H9 (cell line): ENCODE data around the gene ITPKC. TPM values are rescaled to one million over a fixed set of nuclear protein-coding genes. Genes with fewer than 3 reads are reported as not detected.

Experiments used
- DNase-seq: peaks from one replicate; pipeline ENCODE4 v3.0.0-alpha.2; 2017
- H2AFZ ChIP-seq: one replicate; pipeline ENCODE4 v1.6.1; 2013; ENCODE audit warnings: mild to moderate bottlenecking, low read length, control low read depth, moderate library complexity
- H2AK5ac ChIP-seq: 2 replicates; pipeline ENCODE4 v1.6.1; 2013; ENCODE audit warnings: low read length, control low read depth, mixed read lengths; ENCODE audit not compliant: insufficient read length
- H2BK120ac ChIP-seq: one replicate; pipeline ENCODE4 v1.6.1; 2013; ENCODE audit warnings: low read depth, mild to moderate bottlenecking, low read length, control low read depth, inconsistent platforms; ENCODE audit not compliant: poor library complexity, severe bottlenecking
- H2BK12ac ChIP-seq: 2 replicates; pipeline ENCODE4 v1.6.1; 2013; ENCODE audit warnings: low read length, control low read depth, mixed read lengths, low read depth; ENCODE audit not compliant: insufficient read length
- H2BK15ac ChIP-seq: 2 replicates; pipeline ENCODE4 v1.6.1; 2013; ENCODE audit warnings: low read depth, low read length, control low read depth
- H2BK20ac ChIP-seq: one replicate; pipeline ENCODE4 v1.6.1; 2013; ENCODE audit warnings: low read depth, mild to moderate bottlenecking, low read length, control low read depth, inconsistent platforms; ENCODE audit not compliant: poor library complexity, severe bottlenecking
- H2BK5ac ChIP-seq: 2 replicates; pipeline ENCODE4 v1.6.1; 2013; ENCODE audit warnings: low read length, control low read depth, mixed read lengths; ENCODE audit not compliant: insufficient read length
- H3K14ac ChIP-seq: 2 replicates; pipeline ENCODE4 v1.6.1; 2013; ENCODE audit warnings: low read length, control low read depth; ENCODE audit not compliant: insufficient read depth
- H3K18ac ChIP-seq: 2 replicates; pipeline ENCODE4 v1.6.1; 2013; ENCODE audit warnings: low read depth, mild to moderate bottlenecking, mixed read lengths, low read length, control low read depth; ENCODE audit not compliant: insufficient read length
- H3K23ac ChIP-seq: 2 replicates; pipeline ENCODE4 v1.6.1; 2013; ENCODE audit warnings: low read length, control low read depth, mixed read lengths, low read depth; ENCODE audit not compliant: insufficient read length
- H3K23me2 ChIP-seq: 2 replicates; pipeline ENCODE4 v1.6.1; 2013; ENCODE audit warnings: low read depth, mild to moderate bottlenecking, mixed read lengths, low read length, control low read depth; ENCODE audit not compliant: insufficient read length, poor library complexity, severe bottlenecking
- H3K27ac ChIP-seq: 2 replicates; pipeline ENCODE4 v1.5.1; 2013; ENCODE audit warnings: low read length, control low read depth, mixed read lengths, low read depth; ENCODE audit not compliant: insufficient read length
- H3K27me3 ChIP-seq: 2 replicates; pipeline ENCODE4 v1.6.1; 2013; ENCODE audit warnings: low read length, control low read depth, inconsistent platforms; ENCODE audit not compliant: insufficient read depth
- H3K4ac ChIP-seq: 2 replicates; pipeline ENCODE4 v1.6.1; 2013; ENCODE audit warnings: low read depth, mild to moderate bottlenecking, control low read depth, inconsistent platforms, low read length, moderate library complexity
- H3K4me1 ChIP-seq: 2 replicates; pipeline ENCODE4 v1.6.1; 2013; ENCODE audit warnings: low read length, control low read depth, inconsistent platforms; ENCODE audit not compliant: insufficient read depth
- H3K4me2 ChIP-seq: 2 replicates; pipeline ENCODE4 v1.6.1; 2013; ENCODE audit warnings: low read length, control low read depth, mixed read lengths; ENCODE audit not compliant: insufficient read length, insufficient read depth
- H3K56ac ChIP-seq: 2 replicates; pipeline ENCODE4 v1.6.1; 2013; ENCODE audit warnings: low read depth, mild to moderate bottlenecking, mixed read lengths, low read length, control low read depth; ENCODE audit not compliant: insufficient read length
- H3K79me1 ChIP-seq: 2 replicates; pipeline ENCODE4 v1.6.1; 2013; ENCODE audit warnings: low read depth, mild to moderate bottlenecking, moderate library complexity, low read length, control low read depth, inconsistent platforms; ENCODE audit not compliant: insufficient read depth, poor library complexity, severe bottlenecking
- H3K79me2 ChIP-seq: 2 replicates; pipeline ENCODE4 v1.6.1; 2013; ENCODE audit warnings: low read length, control low read depth, inconsistent platforms; ENCODE audit not compliant: insufficient read depth
- H3K9ac ChIP-seq: 2 replicates; pipeline ENCODE4 v1.6.1; 2013; ENCODE audit warnings: low read length, control low read depth, mixed read lengths; ENCODE audit not compliant: insufficient read length; ENCODE audit errors: extremely low read depth
- H3K9me3 ChIP-seq: one replicate; pipeline ENCODE4 v1.6.1; 2013; ENCODE audit warnings: low read depth, low read length, inconsistent platforms; ENCODE audit not compliant: control insufficient read depth
- H3T11ph ChIP-seq: one replicate; pipeline ENCODE4 v1.6.1; 2013; ENCODE audit warnings: mild to moderate bottlenecking, low read length, control low read depth, inconsistent platforms
- H4K20me1 ChIP-seq: one replicate; pipeline ENCODE4 v1.6.1; 2013; ENCODE audit not compliant: control insufficient read depth, insufficient read length, insufficient read depth
- H4K5ac ChIP-seq: 2 replicates; pipeline ENCODE4 v1.6.1; 2013; ENCODE audit warnings: low read depth, mild to moderate bottlenecking, mixed read lengths, low read length, control low read depth; ENCODE audit not compliant: insufficient read length
- H4K8ac ChIP-seq: replicated peaks from 2 replicates; pipeline ENCODE4 v1.6.1; 2013; ENCODE audit warnings: low read length, control low read depth, mixed read lengths, low read depth; ENCODE audit not compliant: insufficient read length
- H4K91ac ChIP-seq: 2 replicates; pipeline ENCODE4 v1.6.1; 2013; ENCODE audit warnings: low read depth, mild to moderate bottlenecking, moderate library complexity, mixed read lengths, low read length, control low read depth; ENCODE audit not compliant: insufficient read length
- H3K27ac Mint-ChIP-seq, 3 experiments: 2 replicates in 2 of 3; 3 replicates in 1 of 3; pipeline ENCODE4 v1.8.0; 2020 to 2021; ENCODE audit warnings: mixed read lengths in 3 of 3, mild to moderate bottlenecking in 1 of 3, moderate library complexity in 1 of 3
- H3K27me3 Mint-ChIP-seq: 2 replicates; pipeline ENCODE4 v1.8.0; 2021; ENCODE audit warnings: low read depth, mild to moderate bottlenecking, moderate library complexity, mixed read lengths
- H3K36me3 Mint-ChIP-seq, 3 experiments: 2 replicates in 2 of 3; 3 replicates in 1 of 3; pipeline ENCODE4 v1.8.0; 2020 to 2021; ENCODE audit warnings: low read depth in 3 of 3, mixed read lengths in 3 of 3; ENCODE audit not compliant: insufficient read depth in 1 of 3
- H3K4me1 Mint-ChIP-seq, 2 experiments: 2 replicates each; pipeline ENCODE4 v1.8.0; 2020; ENCODE audit warnings: mixed read lengths in 2 of 2
- H3K4me3 Mint-ChIP-seq, 2 experiments: 2 replicates in 1 of 2; 3 replicates in 1 of 2; pipeline ENCODE4 v1.8.0; 2020 to 2021; ENCODE audit warnings: mild to moderate bottlenecking in 2 of 2, mixed read lengths in 2 of 2, moderate library complexity in 1 of 2
- H3K9me3 Mint-ChIP-seq, 2 experiments: 2 replicates in 1 of 2; 3 replicates in 1 of 2; pipeline ENCODE4 v1.8.0; 2020; ENCODE audit warnings: mild to moderate bottlenecking in 2 of 2, mixed read lengths in 2 of 2, moderate library complexity in 1 of 2
- CTCF ChIP-seq: fragments of 200-600 bp; sonication (generic); conservative IDR thresholded peaks from 3 replicates; pipeline ENCODE4 v1.8.0; 2021; ENCODE audit warnings: antibody characterized with exemption, mild to moderate bottlenecking
- WGBS: extraction: QIAGEN DNeasy Blood & Tissue Kit; methylation state at CpG from one replicate; pipeline ENCODE4 v1.1.7; 2013; ENCODE audit warnings: missing lambda C conversion rate, low lambda C conversion rate, mixed read lengths; ENCODE audit not compliant: insufficient read length; ENCODE audit errors: extremely low coverage; 5-methylcytosine and 5-hydroxymethylcytosine counted together
- total RNA-seq: library from RNA; stranded (reverse); gene quantifications from 2 replicates; pipeline ENCODE4 v1.2.1, GENCODE V29; 2021

The ITPKC gene
- total RNA-seq, 1 experiment from 2014 or later: 11.2 TPM

GRCh38 chr19:40763526-40763925 lies 46.6 kb downstream of the ITPKC start:
- no peaks in the 10 kb centered on the region for H3K79me2 ChIP-seq
- no peaks in the 10 kb centered on the region for H3K27me3 ChIP-seq
- Mint-ChIP-seq H3K36me3 (peaks cover 61 to 85% (median 74%) of the 10 kb centered on the region in 3 experiments), H3K4me3 (no peak overlapping the region), H3K9me3 (no peaks in the 10 kb centered on the region), H3K27me3 (no peaks in the 10 kb centered on the region), H3K4me1 (no peaks in the 10 kb centered on the region), H3K27ac (peak overlapping the region in 1 of 3 experiments; percentile 53; a peak in 1 of 7 replicates)
- H3K14ac ChIP-seq: no peak overlapping the region
- H3K79me1 ChIP-seq: no peaks in the 10 kb centered on the region
- H2BK20ac ChIP-seq: no peak overlapping the region
- no peak overlapping the region for H4K91ac ChIP-seq
- WGBS: no CpG with 5 or more reads among the region's 7 CpGs
- H2BK15ac ChIP-seq: no peak overlapping the region
- no peak overlapping the region for H2BK120ac ChIP-seq
- H3K23ac ChIP-seq: no peak overlapping the region
- H3K56ac ChIP-seq: no peak overlapping the region
- no peaks in the 10 kb centered on the region for H3K23me2 ChIP-seq
- no peak overlapping the region for H3K4me2 ChIP-seq
- H2AK5ac ChIP-seq: no peak overlapping the region
- no peak overlapping the region for H2AFZ ChIP-seq
- no peak for TF ChIP-seq CTCF
- H3K4me1 ChIP-seq: no peaks in the 10 kb centered on the region
- no peak overlapping the region for H3K27ac ChIP-seq
- H4K8ac ChIP-seq: no peak overlapping the region
- no peak overlapping the region for H3K18ac ChIP-seq
- no peak overlapping the region for H4K5ac ChIP-seq
- no peaks in the 10 kb centered on the region for H3K9me3 ChIP-seq
- no peak overlapping the region for H3K9ac ChIP-seq
- H3T11ph ChIP-seq: no peak overlapping the region
- no peak overlapping the region for H3K4ac ChIP-seq
- DNase-seq: no peak
- H2BK12ac ChIP-seq: no peak overlapping the region
- no peaks in the 10 kb centered on the region for H4K20me1 ChIP-seq
- no peak overlapping the region for H2BK5ac ChIP-seq
